Caco-2 (cell line): Measurements from ENCODE around the gene ANP32A. TPM values are rescaled to one million over a fixed set of nuclear protein-coding genes. Genes with fewer than 3 reads are reported as not detected.

Experiments
- BruUV-seq: library from RNA; stranded (reverse); fragments of 400-500 nt; replicated peaks from 2 replicates; lab custom pipeline; 2021; lab: Mats Ljungman, UMichigan
- CTCF ChIA-PET: fragments of 300-600 bp; sonication (Branson Sonifier 250); formaldehyde crosslinking; loops from one replicate; lab custom pipeline; 2022; ENCODE audit warnings: antibody characterized with exemption; lab: Charles Lee
- POLR2A ChIA-PET: fragments of 300-600 bp; sonication (Branson Sonifier 250); formaldehyde crosslinking; loops from one replicate; lab custom pipeline; 2022; ENCODE audit warnings: antibody characterized with exemption; lab: Charles Lee
- DNase-seq, 2 experiments: peaks; one replicate each; pipeline versions ENCODE4 v3.0.0 to v3.0.0-alpha.2; 2020 to 2022
- H3K27me3 ChIP-seq: replicated peaks from 2 replicates; pipeline ENCODE4 v1.6.0; 2011; ENCODE audit warnings: low read length; ENCODE audit not compliant: control insufficient read depth, insufficient read depth
- H3K36me3 ChIP-seq: 2 replicates; pipeline ENCODE4 v1.5.1; 2011; ENCODE audit warnings: low read length; ENCODE audit not compliant: control insufficient read depth, insufficient read depth
- H3K4me1 ChIP-seq: fragments of 250-450 bp; sonication (Bioruptor Pico); 2 replicates; pipeline ENCODE4 v1.5.1; 2020; ENCODE audit warnings: mild to moderate bottlenecking
- H3K4me3 ChIP-seq: 2 replicates; pipeline ENCODE4 v1.5.1; 2011; ENCODE audit warnings: low read depth, mild to moderate bottlenecking, control low read depth, low read length
- H3K9me3 ChIP-seq: fragments of 250-450 bp; sonication (Bioruptor Pico); 2 replicates; pipeline ENCODE4 v1.5.1; 2020; ENCODE audit warnings: mild to moderate bottlenecking, moderate library complexity
- H3K27ac Mint-ChIP-seq: one replicate; pipeline ENCODE4 v1.8.0; 2022; ENCODE audit warnings: mixed read lengths; ENCODE audit not compliant: unreplicated experiment
- H3K27me3 Mint-ChIP-seq: one replicate; pipeline ENCODE4 v1.8.0; 2022; ENCODE audit warnings: mixed read lengths; ENCODE audit not compliant: insufficient read depth, unreplicated experiment
- H3K36me3 Mint-ChIP-seq: one replicate; pipeline ENCODE4 v1.8.0; 2022; ENCODE audit warnings: mild to moderate bottlenecking, mixed read lengths; ENCODE audit not compliant: insufficient read depth, unreplicated experiment
- H3K4me1 Mint-ChIP-seq: one replicate; pipeline ENCODE4 v1.8.0; 2022; ENCODE audit warnings: low read depth, mixed read lengths; ENCODE audit not compliant: unreplicated experiment
- H3K4me3 Mint-ChIP-seq: one replicate; pipeline ENCODE4 v1.8.0; 2022; ENCODE audit warnings: mild to moderate bottlenecking, moderate library complexity, mixed read lengths; ENCODE audit not compliant: unreplicated experiment
- H3K9me3 Mint-ChIP-seq: one replicate; pipeline ENCODE4 v1.8.0; 2022; ENCODE audit warnings: mixed read lengths; ENCODE audit not compliant: unreplicated experiment
- CTCF ChIP-seq, 2 experiments: fragments of 200-600 bp in 1 of 2; IDR thresholded peaks; 1 replicate in 1 of 2; 2 replicates in 1 of 2; pipeline versions ENCODE4 v1.5.1 to v1.8.0; 2011 to 2022; ENCODE audit warnings: antibody characterized with exemption in 1 of 2, control low read depth in 1 of 2, inconsistent platforms in 1 of 2, low read depth in 1 of 2, low read length in 1 of 2, mild to moderate bottlenecking in 1 of 2, moderate library complexity in 1 of 2; ENCODE audit not compliant: insufficient read depth in 1 of 2, severe bottlenecking in 1 of 2, unreplicated experiment in 1 of 2
- intact Hi-C: fragments of 100-400 bp; cut with micrococcal nuclease; formaldehyde crosslinking; loops from one replicate; pipeline ENCODE4 v1.10.0; 2022; ENCODE audit not compliant: unreplicated experiment
- total RNA-seq: library from RNA; stranded (reverse); gene quantifications from 2 replicates; pipeline ENCODE4 v1.2.3, GENCODE V29; 2022

Gene ANP32A
- total RNA-seq, 1 experiment from 2014 or later: 169 TPM

GRCh38 chr15:68784206-68784605 is 36.5 kb downstream of the ANP32A start:
- BruUV-seq: no TSS peak
- H3K9me3 ChIP-seq: no peaks in the 10 kb centered on the region
- POLR2A ChIA-PET: no interaction called here
- Mint-ChIP-seq H3K36me3 (peaks cover 69% of the 10 kb centered on the region), H3K4me1 (peaks cover 18% of the 10 kb centered on the region), H3K27ac (no peak overlapping the region), H3K27me3 (no peaks in the 10 kb centered on the region), H3K4me3 (no peak overlapping the region), H3K9me3 (no peaks in the 10 kb centered on the region)
- peaks cover 8% of the 10 kb centered on the region; the same call in 1 of the 2 replicates for H3K36me3 ChIP-seq
- no peak overlapping the region for H3K4me3 ChIP-seq
- no peak for TF ChIP-seq CTCF (IDR thresholded peaks at IDR 0.05; ENCODE audit: insufficient read depth in 1 of 2, low read depth in 1 of 2, low read length in 1 of 2, severe bottlenecking in 1 of 2, unreplicated experiment in 1 of 2)
- H3K4me1 ChIP-seq: peaks cover 25% of the 10 kb centered on the region
- CTCF ChIA-PET: interaction anchor here (0.6 to 3.3 kb wide), 4 partner anchors 33 to 92 kb away, joined by 3 to 24 read pairs (median 5); no protein-coding TSS in a partner anchor
- no peaks in the 10 kb centered on the region for H3K27me3 ChIP-seq
- no peak for DNase-seq
- intact Hi-C loops: no loop called here

- Mint-ChIP-seq H3K4me1 (peaks cover 11% of the 10 kb centered on the region), H3K4me3 (no peak overlapping the region), H3K27me3 (no peaks in the 10 kb centered on the region), H3K27ac (no peak overlapping the region), H3K36me3 (peaks cover 66% of the 10 kb centered on the region), H3K9me3 (no peaks in the 10 kb centered on the region)
- Histone ChIP-seq H3K36me3 (peaks cover 8% of the 10 kb centered on the region; the same call in 1 of the 2 replicates), H3K4me1 (peaks cover 17% of the 10 kb centered on the region), H3K27me3 (no peaks in the 10 kb centered on the region), H3K9me3 (no peaks in the 10 kb centered on the region), H3K4me3 (no peak overlapping the region)
- BruUV-seq: no TSS peak
- POLR2A ChIA-PET: no interaction called here
- peak; percentile 64 to 81 for TF ChIP-seq CTCF (IDR thresholded peaks at IDR 0.05; ENCODE audit: insufficient read depth in 1 of 2, low read depth in 1 of 2, low read length in 1 of 2, severe bottlenecking in 1 of 2, unreplicated experiment in 1 of 2)
- intact Hi-C loops: loop anchor here (1.0 kb wide), 3 partner anchors 46 to 142 kb away; no protein-coding TSS in a partner anchor
- DNase-seq: peak; percentile 48 to 70
- CTCF ChIA-PET: interaction anchor here (1.0 to 3.3 kb wide), 3 partner anchors 34 to 92 kb away, joined by 3 to 24 read pairs (median 6); no protein-coding TSS in a partner anchor
Measured at GRCh38 chr15:68783226-68784058, 37.3 kb downstream of the ANP32A start.

- Histone ChIP-seq H3K9me3 (no peaks in the 10 kb centered on the region), H3K27me3 (no peaks in the 10 kb centered on the region), H3K4me1 (peaks cover 9% of the 10 kb centered on the region; the same call in 1 of the 2 replicates), H3K4me3 (no peak overlapping the region), H3K36me3 (peaks cover 8% of the 10 kb centered on the region; the same call in 1 of the 2 replicates)
- CTCF ChIA-PET: no interaction called here
- intact Hi-C loops: loop anchor here (1.0 kb wide), 3 partner anchors 47 to 143 kb away; no protein-coding TSS in a partner anchor
- no peak for DNase-seq
- no peak for TF ChIP-seq CTCF (IDR thresholded peaks at IDR 0.05; ENCODE audit: insufficient read depth in 1 of 2, low read depth in 1 of 2, low read length in 1 of 2, severe bottlenecking in 1 of 2, unreplicated experiment in 1 of 2)
- Mint-ChIP-seq H3K36me3 (peaks cover 68% of the 10 kb centered on the region), H3K9me3 (no peaks in the 10 kb centered on the region), H3K4me3 (no peak overlapping the region), H3K27ac (no peak overlapping the region), H3K4me1 (peaks cover 3% of the 10 kb centered on the region), H3K27me3 (no peaks in the 10 kb centered on the region)
- POLR2A ChIA-PET: no interaction called here
- no TSS peak for BruUV-seq
Measured at GRCh38 chr15:68782589-68783161, 38.0 kb downstream of the ANP32A start.
